ENCODE measurements around the gene CCL2.
"Not testable (repeated sequence)": the region's sequence is repeated elsewhere in the genome, so short reads cannot be mapped to it uniquely, and the experiment has no call there.

Gene CCL2

GRCh38 chr17:34254651-34255380 lies at the start of gene CCL2:
TSS of gene CCL2 (plus strand) at chr17:34255285. CDS start at chr17:34255350, 65 bp downstream.
- H3K4me3 Mint-ChIP-seq: no peak within 1 kb of the TSS
- no peaks in the 10 kb centered on the region for H3K9me3 Mint-ChIP-seq
- DNase-seq: no peak
- peaks cover 76% of the 10 kb centered on the region for H3K27me3 Mint-ChIP-seq
- H3K27ac Mint-ChIP-seq: no peak within 1 kb of the TSS
- H3K4me1 Mint-ChIP-seq (ENCODE audit: low read depth): peaks cover 6% of the 10 kb centered on the region
- H3K36me3 Mint-ChIP-seq (ENCODE audit: low read depth): no peaks in the 10 kb centered on the region

GRCh38 chr17:34205401-34205800 lies 49.7 kb upstream of the CCL2 start:
- Mint-ChIP-seq H3K36me3 (ENCODE audit: low read depth) (no peaks in the 10 kb centered on the region), H3K27me3 (peaks cover 55% of the 10 kb centered on the region), H3K4me3 (no peak overlapping the region), H3K27ac (no peak overlapping the region), H3K4me1 (ENCODE audit: low read depth) (peaks cover 23% of the 10 kb centered on the region), H3K9me3 (no peaks in the 10 kb centered on the region)
- DNase-seq: no peak

- no peak for DNase-seq
- Mint-ChIP-seq H3K4me1 (ENCODE audit: low read depth) (peaks cover 14% of the 10 kb centered on the region), H3K36me3 (ENCODE audit: low read depth) (no peaks in the 10 kb centered on the region), H3K9me3 (no peaks in the 10 kb centered on the region), H3K4me3 (no peak overlapping the region), H3K27ac (no peak overlapping the region), H3K27me3 (peaks cover 64% of the 10 kb centered on the region)
Observed at GRCh38 chr17:34206569-34206968, 48.5 kb upstream of the CCL2 start.

- Mint-ChIP-seq H3K4me3 (no peak overlapping the region), H3K36me3 (ENCODE audit: low read depth) (no peaks in the 10 kb centered on the region)
Observed at GRCh38 chr17:34207572-34207971, 47.5 kb upstream of the CCL2 start.

GRCh38 chr17:34218748-34219147 lies 36.3 kb upstream of the CCL2 start:
- Mint-ChIP-seq H3K27me3 (peaks cover 76% of the 10 kb centered on the region), H3K27ac (no peak overlapping the region), H3K4me3 (no peak overlapping the region), H3K9me3 (peaks cover 9% of the 10 kb centered on the region), H3K4me1 (ENCODE audit: low read depth) (no peaks in the 10 kb centered on the region), H3K36me3 (ENCODE audit: low read depth) (no peaks in the 10 kb centered on the region)
- no peak for DNase-seq

More at GRCh38 chr17:34207572-34207971, 47.5 kb upstream of the CCL2 start:
- DNase-seq: no peak
- Mint-ChIP-seq H3K27ac (no peak overlapping the region), H3K9me3 (no peaks in the 10 kb centered on the region), H3K4me1 (ENCODE audit: low read depth) (peaks cover 4% of the 10 kb centered on the region), H3K27me3 (peaks cover 65% of the 10 kb centered on the region)

GRCh38 chr17:34219405-34219804 lies 35.7 kb upstream of the CCL2 start:
- Mint-ChIP-seq H3K4me1 (ENCODE audit: low read depth) (no peaks in the 10 kb centered on the region), H3K27me3 (peaks cover 70% of the 10 kb centered on the region), H3K4me3 (no peak overlapping the region), H3K36me3 (ENCODE audit: low read depth) (no peaks in the 10 kb centered on the region), H3K27ac (no peak overlapping the region), H3K9me3 (peaks cover 5% of the 10 kb centered on the region)
- DNase-seq: no peak

- Mint-ChIP-seq H3K36me3 (ENCODE audit: low read depth) (no peaks in the 10 kb centered on the region), H3K9me3 (no peaks in the 10 kb centered on the region), H3K4me1 (ENCODE audit: low read depth) (no peaks in the 10 kb centered on the region), H3K4me3 (no peak overlapping the region), H3K27ac (no peak overlapping the region), H3K27me3 (peaks cover 69% of the 10 kb centered on the region)
- DNase-seq: no peak
Observed at GRCh38 chr17:34220045-34220751, 34.9 kb upstream of the CCL2 start.

- H3K27ac Mint-ChIP-seq: no peak overlapping the region
- no peak for DNase-seq
- no peaks in the 10 kb centered on the region for H3K4me1 Mint-ChIP-seq (ENCODE audit: low read depth)
- no peaks in the 10 kb centered on the region for H3K9me3 Mint-ChIP-seq
- H3K4me3 Mint-ChIP-seq: no peak overlapping the region
- H3K36me3 Mint-ChIP-seq (ENCODE audit: low read depth): no peaks in the 10 kb centered on the region
- peaks cover 69% of the 10 kb centered on the region for H3K27me3 Mint-ChIP-seq
Observed at GRCh38 chr17:34220752-34221395, 34.2 kb upstream of the CCL2 start.

- H3K36me3 Mint-ChIP-seq (ENCODE audit: low read depth): no peaks in the 10 kb centered on the region
- no peak overlapping the region for H3K4me3 Mint-ChIP-seq
- DNase-seq: no peak
- H3K27ac Mint-ChIP-seq: no peak overlapping the region
- no peaks in the 10 kb centered on the region for H3K4me1 Mint-ChIP-seq (ENCODE audit: low read depth)
- H3K9me3 Mint-ChIP-seq: no peaks in the 10 kb centered on the region
- H3K27me3 Mint-ChIP-seq: peaks cover 65% of the 10 kb centered on the region
Observed at GRCh38 chr17:34221411-34221810, 33.7 kb upstream of the CCL2 start.

- no peaks in the 10 kb centered on the region for H3K36me3 Mint-ChIP-seq (ENCODE audit: low read depth)
- no peaks in the 10 kb centered on the region for H3K9me3 Mint-ChIP-seq
- DNase-seq: no peak
- no peaks in the 10 kb centered on the region for H3K4me1 Mint-ChIP-seq (ENCODE audit: low read depth)
- H3K27me3 Mint-ChIP-seq: peaks cover 63% of the 10 kb centered on the region
- H3K27ac Mint-ChIP-seq: no peak overlapping the region
- no peak overlapping the region for H3K4me3 Mint-ChIP-seq
Observed at GRCh38 chr17:34222722-34223497, 32.2 kb upstream of the CCL2 start.

GRCh38 chr17:34225046-34225445 lies 30.0 kb upstream of the CCL2 start:
- H3K27me3 Mint-ChIP-seq: peaks cover 63% of the 10 kb centered on the region
- H3K27ac Mint-ChIP-seq: no peak overlapping the region
- H3K4me1 Mint-ChIP-seq (ENCODE audit: low read depth): no peaks in the 10 kb centered on the region
- H3K36me3 Mint-ChIP-seq (ENCODE audit: low read depth): no peaks in the 10 kb centered on the region
- peaks cover 9% of the 10 kb centered on the region for H3K9me3 Mint-ChIP-seq
- DNase-seq: no peak
- H3K4me3 Mint-ChIP-seq: no peak overlapping the region

GRCh38 chr17:34226011-34226743 lies 28.9 kb upstream of the CCL2 start:
- H3K36me3 Mint-ChIP-seq (ENCODE audit: low read depth): no peaks in the 10 kb centered on the region
- H3K27me3 Mint-ChIP-seq: peaks cover 62% of the 10 kb centered on the region
- H3K9me3 Mint-ChIP-seq: peaks cover 16% of the 10 kb centered on the region
- H3K27ac Mint-ChIP-seq: no peak overlapping the region
- no peaks in the 10 kb centered on the region for H3K4me1 Mint-ChIP-seq (ENCODE audit: low read depth)
- no peak overlapping the region for H3K4me3 Mint-ChIP-seq
- no peak for DNase-seq

GRCh38 chr17:34226744-34227034 lies 28.4 kb upstream of the CCL2 start:
- no peaks in the 10 kb centered on the region for H3K4me1 Mint-ChIP-seq (ENCODE audit: low read depth)
- H3K4me3 Mint-ChIP-seq: no peak overlapping the region
- peaks cover 16% of the 10 kb centered on the region for H3K9me3 Mint-ChIP-seq
- DNase-seq: no peak
- H3K27ac Mint-ChIP-seq: no peak overlapping the region
- no peaks in the 10 kb centered on the region for H3K36me3 Mint-ChIP-seq (ENCODE audit: low read depth)
- peaks cover 62% of the 10 kb centered on the region for H3K27me3 Mint-ChIP-seq

GRCh38 chr17:34227293-34227692 lies 27.8 kb upstream of the CCL2 start:
- H3K36me3 Mint-ChIP-seq (ENCODE audit: low read depth); H3K4me3 Mint-ChIP-seq; H3K4me1 Mint-ChIP-seq (ENCODE audit: low read depth); H3K27ac Mint-ChIP-seq; DNase-seq: not testable (repeated sequence)
- Mint-ChIP-seq H3K27me3 (peaks cover 56% of the 10 kb centered on the region), H3K9me3 (peaks cover 16% of the 10 kb centered on the region)
